Measurements from ENCODE around the gene SRSF8. TPM values are rescaled to one million over a fixed set of nuclear protein-coding genes. Genes with fewer than 3 reads are reported as not detected.

The SRSF8 gene
- total and polyA plus RNA-seq, 2 of the 4 experiments (the other 2 are of a cell fraction), result 3.4 to 14.3 TPM

- ChIA-PET POLR2A (ENCODE audit: unreplicated experiment) (no interaction called here), CTCF (no interaction called here)
- dilution Hi-C loops (cut with HindIII; ENCODE audit: low sequenced_read_pairs, unreplicated experiment) (no loop called here), in situ Hi-C loops (cut with MboI; ENCODE audit: low sequenced_read_pairs) (no loop called here), intact Hi-C loops (cut with micrococcal nuclease) (no loop called here)
- TF ChIP-seq FOS (IDR thresholded peaks at IDR 0.05; ENCODE audit: low read depth, low read length), result no peak
- no peak for TF ChIP-seq NFE2L2 (IDR thresholded peaks at IDR 0.05; ENCODE audit: low read depth, low read length)
- TF ChIP-seq USF2 (IDR thresholded peaks at IDR 0.05; ENCODE audit: low read depth, low read length), result no peak
- TF ChIP-seq ELK1 (IDR thresholded peaks at IDR 0.05; ENCODE audit: borderline replicate concordance, low read depth, low read length), result no peak
- H3K4me3 ChIP-seq (ENCODE audit: insufficient read depth, low read depth, low read length), result no peak overlapping the region
- H3K27me3 ChIP-seq (ENCODE audit: control insufficient read depth, insufficient read depth, low read length), result no peaks in the 10 kb centered on the region
- no peak overlapping the region for H4K8ac ChIP-seq (ENCODE audit: low read depth in 2 of 2, low read length in 2 of 2)
- H3K18ac ChIP-seq (ENCODE audit: low read depth, low read length), result no peak overlapping the region
- H3K56ac ChIP-seq (ENCODE audit: extremely low read depth, insufficient read depth, low read length), result no peak overlapping the region
- BruUV-seq (replicated peaks), result no TSS peak
- H2BK120ac ChIP-seq (ENCODE audit: low read depth, low read length), result no peak overlapping the region
- H2BK5ac ChIP-seq (ENCODE audit: low read depth, low read length, poor library complexity, severe bottlenecking), result no peak overlapping the region
- H3K4me1 ChIP-seq (ENCODE audit: control insufficient read depth, insufficient read depth, low read length), result no peaks in the 10 kb centered on the region
- H3K23ac ChIP-seq (ENCODE audit: low read depth, low read length), result no peak overlapping the region
- DNase-seq (no peak), ATAC-seq (ENCODE audit: low read depth) (no peak)
- H3K27ac ChIP-seq (ENCODE audit: insufficient read depth, low read length), result no peak overlapping the region
- no peak overlapping the region for H2BK20ac ChIP-seq (ENCODE audit: low read depth, low read length)
- no peaks in the 10 kb centered on the region for H3K9me3 ChIP-seq (ENCODE audit: control insufficient read depth, insufficient read depth, low read length)
- no peak overlapping the region for H3K4ac ChIP-seq (ENCODE audit: low read depth, low read length)
- no peak overlapping the region for H3K9ac ChIP-seq (ENCODE audit: low read depth, low read length)
- H3K36me3 ChIP-seq (ENCODE audit: control insufficient read depth, insufficient read depth, low read length), result no peaks in the 10 kb centered on the region
- H2AK5ac ChIP-seq (ENCODE audit: low read depth, low read length), result no peak overlapping the region
- no peak overlapping the region for H2AK9ac ChIP-seq (replicated peaks; ENCODE audit: low read depth, low read length, poor library complexity)
- H2AFZ ChIP-seq (replicated peaks; ENCODE audit: low read length, poor library complexity), result no peak overlapping the region
- no peak overlapping the region for H4K91ac ChIP-seq (ENCODE audit: insufficient read depth, low read depth, low read length)
- H2BK15ac ChIP-seq (ENCODE audit: low read depth, low read length), result no peak overlapping the region
- no peaks in the 10 kb centered on the region for H4K20me1 ChIP-seq (ENCODE audit: insufficient read depth, low read length)
- no peaks in the 10 kb centered on the region; a peak in 3 of 4 replicates for H3K79me1 ChIP-seq (ENCODE audit: low read depth in 1 of 2, low read length in 2 of 2)
- WGBS, 2 experiments (ENCODE audit: extremely low coverage in 2 of 2, insufficient read length in 1 of 2), result 88% methylated on average over 1 of the region's 6 CpGs; no CpG with 5 or more reads in 1 of the 2 experiments
- no peak overlapping the region for H4K5ac ChIP-seq (ENCODE audit: low read depth, low read length)
- no peaks in the 10 kb centered on the region for H3K9me1 ChIP-seq (ENCODE audit: insufficient read depth, low read length)
- no peak overlapping the region for H3K4me2 ChIP-seq (ENCODE audit: low read depth, low read length)
- no peak overlapping the region for H3K14ac ChIP-seq (replicated peaks; ENCODE audit: low read depth, low read length)
These were observed 34.3 kb downstream of the SRSF8 start for GRCh38 chr11:95100856-95101507.
